Astrocyte of the cerebellum (primary cell): ENCODE measurements around the gene ADNP2.

Experiments
- DNase-seq: peaks from one replicate; pipeline ENCODE4 v3.0.0-alpha.2; 2011; ENCODE audit warnings: low read depth
- H3K4me3 ChIP-seq: 2 replicates; pipeline ENCODE4 v1.5.1; 2011; ENCODE audit warnings: mild to moderate bottlenecking, low read depth, low read length, moderate library complexity
- in situ Hi-C: cut with HindIII; loops from 2 replicates; pipeline ENCODE4 v1.10.0; 2017; ENCODE audit warnings: low sequenced_read_pairs
- TF ChIP-seq, protein P1 (sequence below): IDR thresholded peaks from 2 replicates; pipeline ENCODE4 v1.5.1; 2012; ENCODE audit warnings: low read length, low read depth, moderate library complexity, mild to moderate bottlenecking; ENCODE audit errors: missing control alignments

ADNP2 gene

DNA sequence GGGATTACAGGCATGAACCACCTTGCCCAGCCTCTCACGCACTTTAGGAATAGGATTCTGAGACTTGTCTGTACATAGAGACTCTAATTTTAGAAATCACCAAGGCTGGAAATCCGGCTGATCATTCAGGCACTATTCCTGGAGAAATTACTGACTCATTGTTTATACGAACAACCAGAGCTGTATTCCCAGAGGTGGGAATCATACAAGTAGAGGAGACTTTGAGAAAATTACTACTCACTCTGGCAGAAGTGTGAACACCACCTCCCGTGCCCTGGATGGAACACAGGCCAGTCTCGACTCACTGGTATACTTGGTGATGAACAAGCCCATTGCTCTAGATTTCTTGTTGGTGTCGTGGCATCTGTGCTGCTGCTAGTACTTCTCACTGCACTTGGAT lies 5.8 kb upstream of the ADNP2 start:
- DNase-seq: no peak
- in situ Hi-C loops: no loop called here
- TF ChIP-seq, protein P1, sequence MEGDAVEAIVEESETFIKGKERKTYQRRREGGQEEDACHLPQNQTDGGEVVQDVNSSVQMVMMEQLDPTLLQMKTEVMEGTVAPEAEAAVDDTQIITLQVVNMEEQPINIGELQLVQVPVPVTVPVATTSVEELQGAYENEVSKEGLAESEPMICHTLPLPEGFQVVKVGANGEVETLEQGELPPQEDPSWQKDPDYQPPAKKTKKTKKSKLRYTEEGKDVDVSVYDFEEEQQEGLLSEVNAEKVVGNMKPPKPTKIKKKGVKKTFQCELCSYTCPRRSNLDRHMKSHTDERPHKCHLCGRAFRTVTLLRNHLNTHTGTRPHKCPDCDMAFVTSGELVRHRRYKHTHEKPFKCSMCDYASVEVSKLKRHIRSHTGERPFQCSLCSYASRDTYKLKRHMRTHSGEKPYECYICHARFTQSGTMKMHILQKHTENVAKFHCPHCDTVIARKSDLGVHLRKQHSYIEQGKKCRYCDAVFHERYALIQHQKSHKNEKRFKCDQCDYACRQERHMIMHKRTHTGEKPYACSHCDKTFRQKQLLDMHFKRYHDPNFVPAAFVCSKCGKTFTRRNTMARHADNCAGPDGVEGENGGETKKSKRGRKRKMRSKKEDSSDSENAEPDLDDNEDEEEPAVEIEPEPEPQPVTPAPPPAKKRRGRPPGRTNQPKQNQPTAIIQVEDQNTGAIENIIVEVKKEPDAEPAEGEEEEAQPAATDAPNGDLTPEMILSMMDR: no peak
- no peak overlapping the region for H3K4me3 ChIP-seq

DNA sequence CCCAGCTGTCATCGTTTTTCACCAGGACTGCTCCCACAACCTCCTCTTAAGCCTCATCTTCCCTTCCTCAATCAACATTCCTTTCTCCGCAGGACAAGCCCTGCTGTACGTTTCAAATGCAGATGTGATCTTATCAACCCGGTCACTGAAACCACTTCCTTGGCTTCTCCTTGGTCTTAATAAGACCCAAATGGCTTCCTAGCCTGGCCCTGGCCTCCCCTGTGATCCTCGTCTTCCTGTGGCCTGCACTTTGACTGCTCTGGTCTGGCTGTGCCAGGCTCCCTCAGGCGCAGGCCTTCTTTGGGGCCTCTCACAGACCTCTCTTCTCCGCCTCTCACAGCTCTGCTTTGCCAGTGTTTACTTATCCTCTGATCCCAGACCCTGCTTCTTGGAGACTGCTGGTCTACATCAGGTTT lies 4.7 kb upstream of the ADNP2 start:
- in situ Hi-C loops: no loop called here
- DNase-seq: no peak
- TF ChIP-seq, protein P1: no peak
- H3K4me3 ChIP-seq: no peak overlapping the region

DNA sequence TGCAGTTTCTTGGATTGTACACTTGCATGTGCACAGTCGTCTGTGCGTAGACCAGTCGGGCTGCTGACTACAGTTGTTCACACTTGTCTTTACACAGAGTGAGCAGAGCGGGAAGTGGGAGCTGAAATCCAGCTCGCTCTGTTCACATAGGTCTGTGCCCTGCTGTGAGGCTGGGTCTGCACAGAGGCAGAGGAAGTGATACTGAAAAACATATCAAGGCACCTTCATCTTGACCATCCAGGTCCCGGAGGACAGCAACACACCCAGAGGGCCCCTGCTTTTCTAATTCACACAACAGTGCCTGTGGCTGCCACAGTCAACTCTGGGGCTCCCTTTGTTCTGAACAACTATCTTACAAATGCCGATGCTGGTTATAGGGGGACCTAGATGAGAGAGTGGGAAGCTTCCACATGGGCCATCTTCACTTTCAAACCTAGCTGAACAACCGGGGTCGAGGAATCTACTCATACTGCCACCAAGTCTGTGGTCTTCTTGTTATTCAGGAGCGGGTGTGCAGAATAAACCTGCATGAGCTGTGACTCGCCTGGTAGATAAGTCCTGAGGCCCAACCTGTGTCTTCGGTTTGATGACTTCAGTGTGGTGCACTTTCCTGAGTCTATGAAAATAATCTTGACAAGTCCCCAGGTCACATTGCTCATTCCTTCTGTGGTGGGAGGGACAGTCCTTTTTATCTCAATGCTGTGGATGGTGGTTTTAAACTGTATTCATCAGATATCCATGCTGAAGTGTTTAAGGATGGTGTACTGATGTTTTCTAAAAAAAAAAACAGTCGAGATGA lies 3.5 kb upstream of the ADNP2 start:
- in situ Hi-C loops: no loop called here
- TF ChIP-seq, protein P1: no peak
- no peak for DNase-seq
- no peak overlapping the region for H3K4me3 ChIP-seq

DNA sequence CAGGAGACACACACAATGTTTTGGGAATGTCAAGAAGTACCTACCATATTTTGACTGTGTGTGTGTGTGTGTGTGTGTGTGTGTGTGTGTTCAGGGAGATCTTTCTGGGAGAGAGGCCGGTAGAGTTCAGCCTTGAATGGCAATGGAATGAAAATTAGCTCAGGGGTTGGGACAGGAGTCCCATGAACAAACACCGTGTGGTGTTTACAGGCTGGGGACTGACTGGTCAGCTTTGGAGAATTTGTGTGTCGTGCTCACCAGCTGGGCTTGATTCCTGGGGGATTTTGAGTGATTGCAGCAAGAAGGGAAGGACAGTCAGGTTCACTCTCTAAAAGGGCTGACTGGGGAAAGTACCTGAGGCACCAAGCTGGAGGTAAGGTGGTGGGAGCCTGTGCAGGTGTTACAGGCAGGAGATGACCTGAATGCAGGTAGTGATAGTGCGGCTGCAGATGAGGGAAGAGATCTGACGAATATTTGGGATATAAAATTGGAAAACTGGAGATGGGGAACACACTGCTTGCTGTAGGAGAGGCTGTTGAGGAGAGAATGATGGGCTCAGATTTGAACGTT lies 2.5 kb upstream of the ADNP2 start:
- no peak for DNase-seq
- no peak overlapping the region for H3K4me3 ChIP-seq
- in situ Hi-C loops: no loop called here
- TF ChIP-seq, protein P1: no peak

DNA sequence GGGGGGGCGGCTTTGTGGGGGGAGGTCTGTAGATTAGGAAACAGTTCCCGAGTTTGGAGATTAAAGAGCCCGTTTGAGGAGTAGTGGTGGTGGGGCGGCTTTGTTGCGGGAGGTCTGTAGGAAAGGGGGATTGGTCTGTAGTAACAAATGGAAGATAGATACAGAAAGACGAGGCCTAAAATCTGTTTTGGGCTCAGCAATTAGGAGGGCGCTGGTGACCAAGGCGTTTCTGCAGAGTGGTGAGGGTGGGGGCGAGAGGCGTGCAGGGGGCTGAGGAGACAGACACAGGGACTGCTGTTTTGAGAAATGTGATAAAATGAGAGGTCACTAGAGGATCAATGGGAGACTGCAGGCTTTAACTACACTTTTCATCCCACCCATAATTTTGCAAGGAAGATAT lies 1.6 kb upstream of the ADNP2 start:
- H3K4me3 ChIP-seq: no peak overlapping the region
- TF ChIP-seq, protein P1: no peak
- DNase-seq: no peak
- in situ Hi-C loops: no loop called here

DNA sequence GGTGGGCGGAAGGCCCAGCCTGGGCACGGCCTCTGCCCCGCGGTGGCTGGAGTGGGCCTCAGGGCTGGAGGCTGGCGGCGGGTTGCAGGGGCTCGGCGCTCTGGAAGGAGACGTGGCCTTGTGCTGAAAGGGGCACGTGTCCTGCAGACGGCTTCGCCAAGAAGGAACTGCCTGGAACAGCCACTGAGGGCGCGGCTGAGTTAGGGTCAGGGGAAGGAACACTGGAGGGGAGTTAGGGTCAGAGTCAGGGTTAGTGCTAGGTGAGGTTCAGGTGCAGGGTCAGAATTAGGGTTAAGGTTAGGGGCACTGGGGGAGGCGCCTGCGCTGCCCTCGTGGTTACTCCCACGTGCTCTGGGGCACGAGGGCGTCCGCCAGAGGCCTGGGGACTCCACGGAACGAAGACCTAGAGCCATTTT lies 933 bp upstream of the ADNP2 start:
- no peak overlapping the region for H3K4me3 ChIP-seq
- DNase-seq: no peak
- in situ Hi-C loops: no loop called here
- TF ChIP-seq, protein P1: no peak
